Caco-2 (cell line): ENCODE data around the gene CNR1. TPM values are rescaled to one million over a fixed set of nuclear protein-coding genes. Genes with fewer than 3 reads are reported as not detected.

Experiments
- BruUV-seq: library from RNA; stranded (reverse); fragments of 400-500 nt; replicated peaks from 2 replicates; lab custom pipeline; 2021; lab: Mats Ljungman, UMichigan
- CTCF ChIA-PET: fragments of 300-600 bp; sonication (Branson Sonifier 250); formaldehyde crosslinking; loops from one replicate; lab custom pipeline; 2022; ENCODE audit warnings: antibody characterized with exemption; lab: Charles Lee
- POLR2A ChIA-PET: fragments of 300-600 bp; sonication (Branson Sonifier 250); formaldehyde crosslinking; loops from one replicate; lab custom pipeline; 2022; ENCODE audit warnings: antibody characterized with exemption; lab: Charles Lee
- DNase-seq, 2 experiments: peaks; one replicate each; pipeline versions ENCODE4 v3.0.0 to v3.0.0-alpha.2; 2020 to 2022
- H3K27me3 ChIP-seq: replicated peaks from 2 replicates; pipeline ENCODE4 v1.6.0; 2011; ENCODE audit warnings: low read length; ENCODE audit not compliant: control insufficient read depth, insufficient read depth
- H3K36me3 ChIP-seq: 2 replicates; pipeline ENCODE4 v1.5.1; 2011; ENCODE audit warnings: low read length; ENCODE audit not compliant: control insufficient read depth, insufficient read depth
- H3K4me1 ChIP-seq: fragments of 250-450 bp; sonication (Bioruptor Pico); 2 replicates; pipeline ENCODE4 v1.5.1; 2020; ENCODE audit warnings: mild to moderate bottlenecking
- H3K4me3 ChIP-seq: 2 replicates; pipeline ENCODE4 v1.5.1; 2011; ENCODE audit warnings: low read depth, mild to moderate bottlenecking, control low read depth, low read length
- H3K9me3 ChIP-seq: fragments of 250-450 bp; sonication (Bioruptor Pico); 2 replicates; pipeline ENCODE4 v1.5.1; 2020; ENCODE audit warnings: mild to moderate bottlenecking, moderate library complexity
- H3K27ac Mint-ChIP-seq: one replicate; pipeline ENCODE4 v1.8.0; 2022; ENCODE audit warnings: mixed read lengths; ENCODE audit not compliant: unreplicated experiment
- H3K27me3 Mint-ChIP-seq: one replicate; pipeline ENCODE4 v1.8.0; 2022; ENCODE audit warnings: mixed read lengths; ENCODE audit not compliant: insufficient read depth, unreplicated experiment
- H3K36me3 Mint-ChIP-seq: one replicate; pipeline ENCODE4 v1.8.0; 2022; ENCODE audit warnings: mild to moderate bottlenecking, mixed read lengths; ENCODE audit not compliant: insufficient read depth, unreplicated experiment
- H3K4me1 Mint-ChIP-seq: one replicate; pipeline ENCODE4 v1.8.0; 2022; ENCODE audit warnings: low read depth, mixed read lengths; ENCODE audit not compliant: unreplicated experiment
- H3K4me3 Mint-ChIP-seq: one replicate; pipeline ENCODE4 v1.8.0; 2022; ENCODE audit warnings: mild to moderate bottlenecking, moderate library complexity, mixed read lengths; ENCODE audit not compliant: unreplicated experiment
- H3K9me3 Mint-ChIP-seq: one replicate; pipeline ENCODE4 v1.8.0; 2022; ENCODE audit warnings: mixed read lengths; ENCODE audit not compliant: unreplicated experiment
- intact Hi-C: fragments of 100-400 bp; cut with micrococcal nuclease; formaldehyde crosslinking; loops from one replicate; pipeline ENCODE4 v1.10.0; 2022; ENCODE audit not compliant: unreplicated experiment
- total RNA-seq: library from RNA; stranded (reverse); gene quantifications from 2 replicates; pipeline ENCODE4 v1.2.3, GENCODE V29; 2022
- TF ChIP-seq, protein P1 (sequence below), 2 experiments: fragments of 200-600 bp in 1 of 2; IDR thresholded peaks; 1 replicate in 1 of 2; 2 replicates in 1 of 2; pipeline versions ENCODE4 v1.5.1 to v1.8.0; 2011 to 2022; ENCODE audit warnings: antibody characterized with exemption in 1 of 2, control low read depth in 1 of 2, inconsistent platforms in 1 of 2, low read depth in 1 of 2, low read length in 1 of 2, mild to moderate bottlenecking in 1 of 2, moderate library complexity in 1 of 2; ENCODE audit not compliant: insufficient read depth in 1 of 2, severe bottlenecking in 1 of 2, unreplicated experiment in 1 of 2

CNR1 gene
- total RNA-seq, 1 experiment from 2014 or later = not detected

DNA sequence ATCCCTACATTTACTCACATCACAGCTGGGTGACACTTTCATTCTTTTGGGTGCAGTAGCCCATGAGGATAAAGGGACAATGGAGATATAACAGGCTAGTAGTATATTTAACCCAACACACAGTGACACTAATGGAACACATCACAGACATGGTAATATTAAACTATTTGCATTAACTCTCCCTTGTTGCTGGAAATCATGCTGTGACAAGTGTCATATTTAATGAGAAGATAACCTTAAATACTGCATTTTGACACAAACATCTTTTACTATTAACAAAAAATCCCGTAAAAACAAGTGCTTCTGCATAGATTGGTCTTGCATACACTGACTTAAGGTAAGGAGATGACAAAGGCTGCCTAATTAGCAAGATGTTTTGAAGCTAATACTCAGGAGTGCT is 45.5 kb downstream of the CNR1 start:
- ChIA-PET CTCF (no interaction called here), POLR2A (no interaction called here)
- TF ChIP-seq, protein P1, sequence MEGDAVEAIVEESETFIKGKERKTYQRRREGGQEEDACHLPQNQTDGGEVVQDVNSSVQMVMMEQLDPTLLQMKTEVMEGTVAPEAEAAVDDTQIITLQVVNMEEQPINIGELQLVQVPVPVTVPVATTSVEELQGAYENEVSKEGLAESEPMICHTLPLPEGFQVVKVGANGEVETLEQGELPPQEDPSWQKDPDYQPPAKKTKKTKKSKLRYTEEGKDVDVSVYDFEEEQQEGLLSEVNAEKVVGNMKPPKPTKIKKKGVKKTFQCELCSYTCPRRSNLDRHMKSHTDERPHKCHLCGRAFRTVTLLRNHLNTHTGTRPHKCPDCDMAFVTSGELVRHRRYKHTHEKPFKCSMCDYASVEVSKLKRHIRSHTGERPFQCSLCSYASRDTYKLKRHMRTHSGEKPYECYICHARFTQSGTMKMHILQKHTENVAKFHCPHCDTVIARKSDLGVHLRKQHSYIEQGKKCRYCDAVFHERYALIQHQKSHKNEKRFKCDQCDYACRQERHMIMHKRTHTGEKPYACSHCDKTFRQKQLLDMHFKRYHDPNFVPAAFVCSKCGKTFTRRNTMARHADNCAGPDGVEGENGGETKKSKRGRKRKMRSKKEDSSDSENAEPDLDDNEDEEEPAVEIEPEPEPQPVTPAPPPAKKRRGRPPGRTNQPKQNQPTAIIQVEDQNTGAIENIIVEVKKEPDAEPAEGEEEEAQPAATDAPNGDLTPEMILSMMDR (IDR thresholded peaks at IDR 0.05; ENCODE audit: insufficient read depth in 1 of 2, low read depth in 1 of 2, low read length in 1 of 2, severe bottlenecking in 1 of 2, unreplicated experiment in 1 of 2) = no peak

GRCh38 chr6:88119769-88120168 is 46.4 kb downstream of the CNR1 start:
- Mint-ChIP-seq H3K36me3 (no peaks in the 10 kb centered on the region), H3K4me1 (no peaks in the 10 kb centered on the region), H3K27me3 (peaks cover 6% of the 10 kb centered on the region), H3K27ac (no peak overlapping the region), H3K9me3 (peaks cover under 1% of the 10 kb centered on the region), H3K4me3 (no peak overlapping the region)
- H3K27me3 ChIP-seq = no peaks in the 10 kb centered on the region
- no peaks in the 10 kb centered on the region for H3K9me3 ChIP-seq
- no peaks in the 10 kb centered on the region for H3K36me3 ChIP-seq
- TF ChIP-seq, protein P1 (IDR thresholded peaks at IDR 0.05; ENCODE audit: insufficient read depth in 1 of 2, low read depth in 1 of 2, low read length in 1 of 2, severe bottlenecking in 1 of 2, unreplicated experiment in 1 of 2) = no peak
- DNase-seq = peak in 1 of 2 experiments; percentile 7
- H3K4me3 ChIP-seq = no peak overlapping the region
- H3K4me1 ChIP-seq = no peaks in the 10 kb centered on the region
- intact Hi-C loops = no loop called here
- CTCF ChIA-PET = no interaction called here
- POLR2A ChIA-PET = no interaction called here
- no TSS peak for BruUV-seq

More for the DNA sequence above, 45.5 kb downstream of the CNR1 start:
- no peaks in the 10 kb centered on the region; the same call in 1 of the 2 replicates for H3K9me3 ChIP-seq
- no peak overlapping the region for H3K4me3 ChIP-seq
- Mint-ChIP-seq H3K27ac (no peak overlapping the region), H3K4me3 (no peak overlapping the region), H3K4me1 (no peaks in the 10 kb centered on the region), H3K27me3 (peaks cover 6% of the 10 kb centered on the region), H3K36me3 (no peaks in the 10 kb centered on the region), H3K9me3 (peaks cover 9% of the 10 kb centered on the region)
- intact Hi-C loops = no loop called here
- no peaks in the 10 kb centered on the region for H3K4me1 ChIP-seq
- BruUV-seq = no TSS peak
- no peak for DNase-seq
- H3K27me3 ChIP-seq = no peaks in the 10 kb centered on the region
- H3K36me3 ChIP-seq = no peaks in the 10 kb centered on the region

GRCh38 chr6:88116276-88116675 is 49.9 kb downstream of the CNR1 start:
- Mint-ChIP-seq H3K4me1 (no peaks in the 10 kb centered on the region), H3K27ac (no peak overlapping the region), H3K4me3 (no peak overlapping the region), H3K36me3 (no peaks in the 10 kb centered on the region), H3K27me3 (peaks cover 9% of the 10 kb centered on the region), H3K9me3 (no peaks in the 10 kb centered on the region)
- intact Hi-C loops = no loop called here
- no peak overlapping the region for H3K4me3 ChIP-seq
- no peak for DNase-seq
- CTCF ChIA-PET = no interaction called here
- TF ChIP-seq, protein P1 (IDR thresholded peaks at IDR 0.05; ENCODE audit: insufficient read depth in 1 of 2, low read depth in 1 of 2, low read length in 1 of 2, severe bottlenecking in 1 of 2, unreplicated experiment in 1 of 2) = no peak
- no peaks in the 10 kb centered on the region for H3K4me1 ChIP-seq
- no peaks in the 10 kb centered on the region for H3K36me3 ChIP-seq
- POLR2A ChIA-PET = no interaction called here
- no TSS peak for BruUV-seq
- H3K27me3 ChIP-seq = no peaks in the 10 kb centered on the region
- no peaks in the 10 kb centered on the region for H3K9me3 ChIP-seq
